ENCODE measurements around the gene ZNF639. TPM values are rescaled to one million over a fixed set of nuclear protein-coding genes. Genes with fewer than 3 reads are reported as not detected.

ZNF639 gene
- total RNA-seq, 2 experiments from 2014 or later, result 35.1 to 35.4 TPM

DNA sequence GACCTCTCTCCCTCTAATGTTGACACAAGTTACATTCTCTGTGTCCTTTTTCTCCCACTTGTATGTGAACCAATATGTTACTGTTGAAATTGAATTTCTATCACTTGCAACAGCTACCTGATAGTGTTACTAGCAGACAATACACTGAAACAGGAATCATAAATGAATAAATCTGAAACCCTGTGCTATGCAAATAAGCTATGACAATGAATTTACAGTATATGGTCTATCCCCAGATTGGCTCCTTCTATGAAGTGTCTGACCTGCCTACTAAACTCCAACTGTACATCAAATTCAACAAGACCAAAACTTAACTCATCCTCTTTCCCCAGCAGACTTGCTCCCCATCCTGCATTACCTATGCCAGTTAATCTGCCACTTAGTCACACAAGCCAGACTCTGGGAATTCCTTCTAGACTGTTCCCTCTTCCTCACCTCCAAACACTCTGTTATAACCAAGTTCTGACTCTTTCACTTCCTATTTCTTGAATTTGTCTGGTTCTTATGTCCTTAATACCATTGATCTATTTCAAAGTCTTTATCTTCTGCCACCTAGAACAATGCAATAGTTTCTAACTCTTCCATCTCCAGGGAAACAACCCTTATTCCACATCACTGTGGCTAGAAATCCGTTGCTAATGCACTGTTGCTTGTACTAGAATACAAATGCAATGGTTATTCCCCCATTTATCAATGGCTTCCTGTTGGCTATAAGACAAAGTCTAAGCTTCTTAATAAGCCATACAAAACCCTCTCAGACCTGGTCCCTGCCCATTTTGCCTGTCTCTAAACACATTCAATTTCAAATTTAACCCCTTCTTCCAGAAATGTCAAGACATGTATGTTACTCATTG, 13.4 kb upstream of the ZNF639 start:
- H3K27me3 Mint-ChIP-seq, result peaks cover 1% of the 10 kb centered on the region
- CTCF ChIA-PET, result interaction anchor here (0.6 kb wide), 1 partner anchor 163 kb away, joined by 3 read pairs; no protein-coding TSS in a partner anchor
- no peaks in the 10 kb centered on the region for H3K4me1 Mint-ChIP-seq (ENCODE audit: low read depth)
- H3K9me3 Mint-ChIP-seq, result no peaks in the 10 kb centered on the region
- ATAC-seq, result no peak
- TF ChIP-seq CTCF (IDR thresholded peaks at IDR 0.05), result no peak
- POLR2A ChIA-PET, result no interaction called here
- intact Hi-C loops (cut with micrococcal nuclease), result no loop called here
- H3K27ac Mint-ChIP-seq, result no peak overlapping the region
- no peaks in the 10 kb centered on the region for H3K36me3 Mint-ChIP-seq (ENCODE audit: low read depth)
- DNase-seq, result no peak
- no peak overlapping the region for H3K4me3 Mint-ChIP-seq

DNA sequence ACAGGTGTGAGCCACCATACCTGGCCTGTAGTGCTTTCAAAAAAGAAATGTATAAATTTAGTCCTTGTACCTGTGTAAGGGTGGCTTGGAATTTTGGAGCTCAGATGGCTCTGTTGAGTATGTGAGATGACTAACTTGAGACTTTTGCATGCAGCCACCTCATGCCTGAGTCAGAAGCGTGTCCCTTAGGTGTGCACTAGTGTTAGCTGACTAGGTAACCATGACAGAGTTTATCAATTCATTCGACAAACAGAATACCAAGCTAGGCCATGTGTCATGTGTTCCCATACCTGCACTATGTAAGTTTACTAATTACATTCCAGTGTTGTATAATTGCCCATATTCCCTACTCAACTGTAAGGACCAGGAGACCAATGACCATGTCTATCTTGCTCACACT, 4.0 kb upstream of the ZNF639 start:
- TF ChIP-seq CTCF (IDR thresholded peaks at IDR 0.05), result no peak

GRCh38 chr3:179321668-179322285, 1.1 kb upstream of the ZNF639 start:
- POLR2A ChIA-PET, result interaction anchor here (0.5 to 2.7 kb wide), 8 partner anchors 26 to 305 kb away, joined by 3 to 15 read pairs (median 4); partner anchors contain the start of gene ZMAT3
- Mint-ChIP-seq H3K36me3 (ENCODE audit: low read depth) (peaks cover 17% of the 10 kb centered on the region), H3K27me3 (no peaks in the 10 kb centered on the region), H3K4me3 (peak overlapping the region; percentile 94), H3K27ac (peak overlapping the region; percentile 88), H3K9me3 (no peaks in the 10 kb centered on the region), H3K4me1 (ENCODE audit: low read depth) (peaks cover 27% of the 10 kb centered on the region)
- TF ChIP-seq CTCF (IDR thresholded peaks at IDR 0.05), result peak; percentile 42
- DNase-seq (peak; percentile 46), ATAC-seq (no peak)
- intact Hi-C loops (cut with micrococcal nuclease), result loop anchor here (5.0 kb wide), 1 partner anchor 241 kb away; the partner anchor contains the start of gene ACTL6A
- CTCF ChIA-PET, result interaction anchor here (0.6 to 3.7 kb wide), 19 partner anchors 10 to 319 kb away, joined by 3 to 25 read pairs (median 3); partner anchors contain the start of genes PIK3CA and ZMAT3

More for the DNA sequence above, 4.0 kb upstream of the ZNF639 start:
- peaks cover 21% of the 10 kb centered on the region for H3K4me1 Mint-ChIP-seq (ENCODE audit: low read depth)
- H3K36me3 Mint-ChIP-seq (ENCODE audit: low read depth), result peaks cover 2% of the 10 kb centered on the region
- DNase-seq (no peak), ATAC-seq (no peak)
- intact Hi-C loops (cut with micrococcal nuclease), result no loop called here
- no peaks in the 10 kb centered on the region for H3K27me3 Mint-ChIP-seq
- CTCF ChIA-PET, result interaction anchor here (1.3 to 3.7 kb wide), 2 partner anchors 213 to 303 kb away, joined by 3 to 25 read pairs; no protein-coding TSS in a partner anchor
- POLR2A ChIA-PET, result interaction anchor here (1.2 kb wide), 1 partner anchor 214 kb away, joined by 3 read pairs; no protein-coding TSS in a partner anchor
- H3K4me3 Mint-ChIP-seq, result no peak overlapping the region
- H3K27ac Mint-ChIP-seq, result no peak overlapping the region
- H3K9me3 Mint-ChIP-seq, result no peaks in the 10 kb centered on the region

DNA sequence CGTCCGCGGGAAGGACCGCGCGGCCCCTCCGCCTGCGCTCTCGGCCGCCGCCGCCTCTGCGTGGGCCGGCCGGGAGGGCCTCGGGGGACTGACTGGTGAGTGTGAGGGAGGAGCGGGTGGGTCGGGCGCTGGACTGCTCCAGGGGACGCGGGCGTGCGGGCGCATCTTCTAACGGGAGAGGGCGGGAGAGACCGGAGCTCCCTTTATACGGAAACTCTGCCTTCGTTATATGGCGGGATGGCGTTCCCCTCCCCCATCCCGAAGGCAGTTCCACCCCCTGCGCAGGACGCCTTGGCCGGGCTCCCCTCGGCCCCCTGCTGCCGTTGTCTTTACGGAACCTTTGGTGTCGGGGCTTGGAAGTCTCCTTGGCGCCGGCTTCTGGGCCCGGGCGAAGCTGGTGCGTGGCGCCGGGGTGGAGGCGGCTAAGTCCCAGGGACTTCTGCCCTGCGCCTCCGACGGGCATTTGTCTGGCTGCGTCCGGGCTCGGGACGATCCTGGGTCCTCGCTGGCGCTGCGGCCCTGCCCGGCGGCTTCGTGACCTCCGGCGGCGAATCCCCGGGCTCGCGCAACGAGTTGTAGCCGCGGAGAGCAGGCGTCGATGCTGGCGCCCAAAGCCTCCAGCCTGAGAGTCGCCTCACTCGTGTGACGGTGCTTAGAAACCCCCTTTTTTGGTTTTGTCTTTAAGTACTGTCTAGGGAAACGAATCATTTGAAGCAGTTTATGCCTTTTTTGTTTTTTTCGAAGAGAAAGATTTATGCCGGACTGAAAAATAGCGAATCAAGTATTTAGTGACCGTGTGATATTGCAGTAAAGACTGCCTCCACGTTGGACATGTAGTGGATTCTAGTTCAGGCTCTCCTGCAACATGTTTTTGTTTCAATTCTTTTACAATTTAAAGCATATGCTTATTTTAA, 623 bp downstream of the ZNF639 start:
- ChIA-PET POLR2A (interaction anchor here (0.8 to 3.9 kb wide), 10 partner anchors 14 to 304 kb away, joined by 3 to 22 read pairs (median 3); partner anchors contain the start of genes MFN1, PIK3CA and ZMAT3), CTCF (interaction anchor here (1.0 to 2.5 kb wide), 3 partner anchors 23 to 254 kb away, joined by 3 to 7 read pairs (median 3); no protein-coding TSS in a partner anchor)
- no peak for TF ChIP-seq CTCF (IDR thresholded peaks at IDR 0.05)
- DNase-seq (peak; percentile 63), ATAC-seq (peak; percentile 46)
- peak overlapping the region; percentile 94 for H3K4me3 Mint-ChIP-seq
- H3K27me3 Mint-ChIP-seq, result no peaks in the 10 kb centered on the region
- peaks cover 32% of the 10 kb centered on the region for H3K4me1 Mint-ChIP-seq (ENCODE audit: low read depth)
- no peaks in the 10 kb centered on the region for H3K9me3 Mint-ChIP-seq
- H3K27ac Mint-ChIP-seq, result peak overlapping the region; percentile 94
- intact Hi-C loops (cut with micrococcal nuclease), result loop anchor here (5.0 kb wide), 1 partner anchor 239 kb away; the partner anchor contains the start of gene ACTL6A
- peaks cover 22% of the 10 kb centered on the region for H3K36me3 Mint-ChIP-seq (ENCODE audit: low read depth)
